ENCODE measurements around the gene NUP98. TPM values are rescaled to one million over a fixed set of nuclear protein-coding genes. Genes with fewer than 3 reads are reported as not detected.

NUP98 gene
- total RNA-seq, 1 donor from 2014 or later = 80.3 TPM

DNA sequence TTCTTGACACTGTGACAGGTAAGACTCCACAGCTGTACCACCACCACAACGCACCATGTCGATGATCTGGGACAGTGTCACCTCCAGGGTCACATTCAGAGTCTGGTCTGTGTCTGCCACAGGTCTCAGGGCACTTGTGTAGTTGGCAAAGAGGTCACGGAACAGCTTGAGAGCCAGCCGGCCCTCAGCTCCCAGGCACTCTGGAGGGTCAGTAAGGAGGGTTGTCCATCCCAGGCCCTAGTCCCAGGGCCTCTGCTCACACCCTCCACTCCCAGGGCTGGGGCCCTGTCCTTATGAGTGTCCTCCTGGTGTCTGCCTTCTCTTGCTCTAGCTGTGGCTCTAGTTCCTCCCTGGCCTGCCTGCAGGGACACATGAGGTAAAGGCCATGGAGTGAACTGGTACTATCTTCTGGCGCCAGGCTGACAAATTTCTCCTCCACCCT, 127.6 kb downstream of the NUP98 start:
- Mint-ChIP-seq H3K36me3 (ENCODE audit: insufficient read depth) (peaks cover 25% of the 10 kb centered on the region), H3K27me3 (no peaks in the 10 kb centered on the region), H3K9me3 (ENCODE audit: low read depth) (no peaks in the 10 kb centered on the region), H3K27ac (no peak overlapping the region), H3K4me1 (ENCODE audit: low read depth) (peaks cover 1% of the 10 kb centered on the region), H3K4me3 (ENCODE audit: low read depth) (no peak overlapping the region)
- TF ChIP-seq, protein P1, sequence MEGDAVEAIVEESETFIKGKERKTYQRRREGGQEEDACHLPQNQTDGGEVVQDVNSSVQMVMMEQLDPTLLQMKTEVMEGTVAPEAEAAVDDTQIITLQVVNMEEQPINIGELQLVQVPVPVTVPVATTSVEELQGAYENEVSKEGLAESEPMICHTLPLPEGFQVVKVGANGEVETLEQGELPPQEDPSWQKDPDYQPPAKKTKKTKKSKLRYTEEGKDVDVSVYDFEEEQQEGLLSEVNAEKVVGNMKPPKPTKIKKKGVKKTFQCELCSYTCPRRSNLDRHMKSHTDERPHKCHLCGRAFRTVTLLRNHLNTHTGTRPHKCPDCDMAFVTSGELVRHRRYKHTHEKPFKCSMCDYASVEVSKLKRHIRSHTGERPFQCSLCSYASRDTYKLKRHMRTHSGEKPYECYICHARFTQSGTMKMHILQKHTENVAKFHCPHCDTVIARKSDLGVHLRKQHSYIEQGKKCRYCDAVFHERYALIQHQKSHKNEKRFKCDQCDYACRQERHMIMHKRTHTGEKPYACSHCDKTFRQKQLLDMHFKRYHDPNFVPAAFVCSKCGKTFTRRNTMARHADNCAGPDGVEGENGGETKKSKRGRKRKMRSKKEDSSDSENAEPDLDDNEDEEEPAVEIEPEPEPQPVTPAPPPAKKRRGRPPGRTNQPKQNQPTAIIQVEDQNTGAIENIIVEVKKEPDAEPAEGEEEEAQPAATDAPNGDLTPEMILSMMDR (IDR thresholded peaks at IDR 0.05; ENCODE audit: unreplicated experiment) = no peak
- DNase-seq (ENCODE audit: low spot score, unreplicated experiment) = no peak

DNA sequence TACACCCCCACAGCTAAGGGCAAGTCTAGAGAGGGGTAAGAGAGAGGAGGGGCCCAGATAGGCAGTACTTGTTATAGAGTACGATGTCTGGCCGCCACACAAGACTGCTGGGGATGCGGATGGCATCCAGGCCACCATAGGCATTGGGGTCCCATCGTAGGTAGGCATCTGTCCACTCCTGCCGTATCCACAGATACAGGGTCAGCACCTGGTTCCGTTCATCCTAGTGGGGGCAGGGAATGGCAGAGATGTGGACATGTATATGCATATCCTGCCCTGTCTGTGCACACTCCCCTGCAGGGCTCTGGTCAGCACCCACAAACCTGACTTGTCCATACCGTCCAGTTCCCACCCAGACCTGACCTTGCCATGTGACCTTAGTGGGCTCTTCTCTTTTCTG, 128.2 kb downstream of the NUP98 start:
- Mint-ChIP-seq H3K27me3 (no peaks in the 10 kb centered on the region), H3K36me3 (ENCODE audit: insufficient read depth) (peaks cover 20% of the 10 kb centered on the region), H3K27ac (no peak overlapping the region), H3K4me1 (ENCODE audit: low read depth) (peaks cover 1% of the 10 kb centered on the region), H3K9me3 (ENCODE audit: low read depth) (no peaks in the 10 kb centered on the region), H3K4me3 (ENCODE audit: low read depth) (no peak overlapping the region)
- TF ChIP-seq, protein P1 (IDR thresholded peaks at IDR 0.05; ENCODE audit: unreplicated experiment) = no peak
- no peak for DNase-seq (ENCODE audit: low spot score, unreplicated experiment)

DNA sequence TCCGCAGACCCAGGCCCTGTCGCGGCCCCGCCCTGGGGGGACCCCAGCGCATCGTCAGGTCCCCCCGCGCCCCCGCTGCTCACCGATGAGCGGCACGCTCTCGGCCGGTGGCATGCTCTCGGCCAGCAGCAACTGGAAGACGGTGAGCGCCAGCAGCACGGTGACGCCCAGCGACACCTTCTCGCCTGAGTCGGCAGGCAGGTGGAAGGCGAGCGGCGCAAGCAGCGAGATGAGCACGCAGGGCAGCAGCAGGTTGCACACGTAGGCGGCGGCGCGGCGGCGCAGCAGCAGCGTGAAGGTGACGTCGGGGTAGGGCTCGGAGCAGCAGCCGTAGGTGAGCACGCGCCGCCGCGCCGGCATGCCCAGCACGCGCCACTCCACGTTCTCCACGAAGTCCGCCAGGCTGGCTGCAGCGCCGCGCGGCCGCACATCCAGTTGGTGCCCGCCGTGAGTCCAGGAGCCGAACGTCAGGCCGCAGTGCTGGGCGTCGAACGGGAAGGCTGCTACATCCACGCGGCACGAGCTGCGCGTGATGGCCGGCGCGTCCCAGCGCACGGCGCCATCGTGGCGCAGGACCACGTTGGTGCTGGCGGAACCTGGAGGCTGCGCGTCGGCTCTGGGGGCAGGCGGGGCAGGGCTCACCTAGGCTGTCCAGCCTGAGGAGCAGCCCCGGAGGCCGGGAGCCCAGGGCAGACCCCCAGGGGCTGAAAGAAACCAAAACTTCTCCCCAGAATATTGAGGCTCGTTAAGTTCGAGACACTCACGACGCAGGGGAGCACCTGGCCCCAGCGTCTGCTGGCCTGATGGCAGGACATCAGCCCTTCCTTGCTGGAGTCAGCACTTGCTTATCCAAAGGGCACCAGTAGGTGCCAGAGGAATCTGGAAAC, 130.0 kb downstream of the NUP98 start:
- Mint-ChIP-seq H3K9me3 (ENCODE audit: low read depth) (no peaks in the 10 kb centered on the region), H3K27ac (no peak overlapping the region), H3K4me1 (ENCODE audit: low read depth) (no peaks in the 10 kb centered on the region), H3K36me3 (ENCODE audit: insufficient read depth) (peaks cover 16% of the 10 kb centered on the region), H3K27me3 (no peaks in the 10 kb centered on the region), H3K4me3 (ENCODE audit: low read depth) (no peak overlapping the region)
- TF ChIP-seq, protein P1 (IDR thresholded peaks at IDR 0.05; ENCODE audit: unreplicated experiment) = no peak
- no peak for DNase-seq (ENCODE audit: low spot score, unreplicated experiment)

DNA sequence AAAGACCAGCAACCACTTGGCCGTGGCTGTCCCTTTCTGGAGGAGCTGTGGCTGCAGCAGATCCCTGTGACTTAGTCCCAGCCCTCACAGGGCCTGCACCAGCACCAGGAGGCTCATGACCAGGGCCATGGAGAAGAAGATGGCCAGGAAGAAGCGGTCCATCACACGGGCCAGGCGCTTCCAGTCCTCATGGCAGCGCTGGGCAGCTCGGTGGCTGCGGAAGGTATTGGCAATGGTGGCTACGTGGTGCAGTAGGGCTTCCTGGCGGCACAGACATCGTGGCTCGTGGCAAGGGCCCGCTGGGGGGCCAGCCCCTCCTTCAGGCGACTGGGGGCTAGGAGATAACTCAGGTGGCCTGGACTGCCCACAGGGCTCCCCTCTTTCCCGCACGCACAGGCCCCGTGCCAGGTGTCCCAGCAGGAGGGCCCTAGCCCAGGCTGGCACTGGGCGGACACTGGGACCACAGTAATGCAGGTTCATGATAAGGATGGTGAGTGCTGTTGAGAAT, 131.3 kb downstream of the NUP98 start:
- no peak overlapping the region for H3K4me3 Mint-ChIP-seq (ENCODE audit: low read depth)
- peaks cover 16% of the 10 kb centered on the region for H3K36me3 Mint-ChIP-seq (ENCODE audit: insufficient read depth)
- no peaks in the 10 kb centered on the region for H3K27me3 Mint-ChIP-seq
- H3K27ac Mint-ChIP-seq = no peak overlapping the region
- TF ChIP-seq, protein P1 (IDR thresholded peaks at IDR 0.05; ENCODE audit: unreplicated experiment) = no peak
- H3K4me1 Mint-ChIP-seq (ENCODE audit: low read depth) = no peaks in the 10 kb centered on the region
- no peak for DNase-seq (ENCODE audit: low spot score, unreplicated experiment)
- no peaks in the 10 kb centered on the region for H3K9me3 Mint-ChIP-seq (ENCODE audit: low read depth)

DNA sequence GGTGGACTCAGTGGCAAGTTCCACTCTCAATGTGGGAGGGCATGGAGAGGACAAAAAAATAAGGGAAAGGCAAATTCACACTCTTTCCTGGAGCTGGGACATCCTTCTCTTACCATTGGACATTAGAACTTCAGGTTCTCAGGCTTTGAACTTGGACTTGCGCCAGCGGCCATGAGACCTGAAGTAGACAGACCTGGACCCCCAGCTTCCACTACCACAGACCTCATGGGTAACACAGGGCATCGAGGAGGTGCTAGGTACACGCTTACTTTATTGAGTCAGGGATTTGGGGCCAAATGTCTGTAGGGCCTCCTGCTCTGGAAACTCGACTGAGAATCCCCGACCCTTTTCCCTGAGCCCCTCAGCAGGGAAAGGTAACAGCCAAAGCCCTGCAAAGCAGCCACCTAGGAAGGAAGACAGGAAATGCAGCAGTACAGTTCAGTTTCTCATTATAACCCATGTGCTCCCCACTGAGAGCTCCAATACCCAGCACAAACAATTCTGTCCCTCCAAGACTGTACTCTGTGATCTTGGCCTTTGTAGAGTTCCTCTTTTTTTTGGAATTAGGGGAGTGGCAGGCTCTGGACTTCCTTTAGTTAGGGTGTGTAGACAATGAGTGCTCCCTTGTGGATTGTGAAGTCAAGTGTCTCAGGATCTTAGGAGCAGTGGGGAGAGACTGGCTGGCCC, 131.9 kb downstream of the NUP98 start:
- no peaks in the 10 kb centered on the region for H3K27me3 Mint-ChIP-seq
- DNase-seq (ENCODE audit: low spot score, unreplicated experiment) = no peak
- no peaks in the 10 kb centered on the region for H3K4me1 Mint-ChIP-seq (ENCODE audit: low read depth)
- no peak overlapping the region for H3K27ac Mint-ChIP-seq
- TF ChIP-seq, protein P1 (IDR thresholded peaks at IDR 0.05; ENCODE audit: unreplicated experiment) = no peak
- no peaks in the 10 kb centered on the region for H3K9me3 Mint-ChIP-seq (ENCODE audit: low read depth)
- H3K36me3 Mint-ChIP-seq (ENCODE audit: insufficient read depth) = peaks cover 15% of the 10 kb centered on the region
- H3K4me3 Mint-ChIP-seq (ENCODE audit: low read depth) = no peak overlapping the region
